HG02571 (cell line): ENCODE measurements around the gene SORBS1.

Source experiments
- ATAC-seq: cut with Tn5 transposase; IDR thresholded peaks from one replicate; pipeline ENCODE4 v1.9.1; 2021; ENCODE audit warnings: mild to moderate bottlenecking, moderate library complexity; ENCODE audit not compliant: unreplicated experiment

Gene SORBS1

GRCh38 chr10:95330966-95331453, 230.2 kb downstream of the SORBS1 start:
- ATAC-seq: no peak

- no peak for ATAC-seq
Observed at GRCh38 chr10:95329296-95329695, 231.9 kb downstream of the SORBS1 start.

GRCh38 chr10:95328013-95328412, 233.2 kb downstream of the SORBS1 start:
- no peak for ATAC-seq

- ATAC-seq: no peak
Observed at GRCh38 chr10:95327367-95327766, 233.8 kb downstream of the SORBS1 start.

GRCh38 chr10:95326396-95326795, 234.8 kb downstream of the SORBS1 start:
- no peak for ATAC-seq

- ATAC-seq: no peak
Observed at GRCh38 chr10:95325863-95326262, 235.3 kb downstream of the SORBS1 start.

GRCh38 chr10:95324436-95325268, 236.5 kb downstream of the SORBS1 start:
- ATAC-seq: no peak

GRCh38 chr10:95321554-95322301, 239.4 kb downstream of the SORBS1 start:
- ATAC-seq: no peak

- no peak for ATAC-seq
Observed at GRCh38 chr10:95319239-95319638, 241.9 kb downstream of the SORBS1 start.

- ATAC-seq: no peak
Observed at GRCh38 chr10:95315509-95315908, 245.7 kb downstream of the SORBS1 start.

GRCh38 chr10:95314192-95314918, 246.8 kb downstream of the SORBS1 start:
- no peak for ATAC-seq

- no peak for ATAC-seq
Observed at GRCh38 chr10:95312986-95313495, 248.1 kb downstream of the SORBS1 start.

- no peak for ATAC-seq
Observed at GRCh38 chr10:95312257-95312656, 248.9 kb downstream of the SORBS1 start.

- no peak for ATAC-seq
Observed at GRCh38 chr10:95309958-95310357, 251.2 kb downstream of the SORBS1 start.

- no peak for ATAC-seq
Observed at GRCh38 chr10:95308389-95309302, 252.5 kb downstream of the SORBS1 start.

- no peak for ATAC-seq
Observed at GRCh38 chr10:95306851-95307250, 254.3 kb downstream of the SORBS1 start.

GRCh38 chr10:95306318-95306650, 254.9 kb downstream of the SORBS1 start:
- no peak for ATAC-seq

- no peak for ATAC-seq
Observed at GRCh38 chr10:95305606-95306317, 255.4 kb downstream of the SORBS1 start.

GRCh38 chr10:95304976-95305375, 256.2 kb downstream of the SORBS1 start:
- no peak for ATAC-seq

GRCh38 chr10:95304463-95304862, 256.7 kb downstream of the SORBS1 start:
- ATAC-seq: no peak
